Common myeloid progenitor, CD34-positive (primary cell): ENCODE measurements around the gene CAMK2N1.
A peak's percentile ranks its signal among the peaks of the same experiment; 100 is the strongest.

Experiments used
- CTCF ChIA-PET: fragments of 350-600 bp; sonication (Branson Sonifier 250); formaldehyde crosslinking; loops from one replicate; lab custom pipeline; 2021; ENCODE audit warnings: antibody characterized with exemption; lab: Charles Lee
- POLR2A ChIA-PET: fragments of 350-600 bp; sonication (Branson Sonifier 250); formaldehyde crosslinking; loops from one replicate; lab custom pipeline; 2021; ENCODE audit warnings: antibody characterized with exemption; lab: Charles Lee
- DNase-seq, 3 donors: peaks; one replicate each; pipeline versions ENCODE4 v3.0.0 to v3.0.0-alpha.2; 2013
- H3K27ac ChIP-seq, 2 experiments: 1 replicate in 1 of 2; 2 replicates in 1 of 2; pipeline ENCODE4 v1.7.0; 2013; ENCODE audit warnings: inconsistent platforms in 2 of 2, low read length in 2 of 2, mild to moderate bottlenecking in 2 of 2, low read depth in 1 of 2, moderate library complexity in 1 of 2; ENCODE audit not compliant: severe bottlenecking in 2 of 2, insufficient read depth in 1 of 2, poor library complexity in 1 of 2
- H3K27me3 ChIP-seq, 5 experiments: replicated peaks in 2 of 5; 1 replicate in 3 of 5; 2 replicates in 2 of 5; pipeline versions ENCODE4 v1.6.1 to v1.7.0; 2013; ENCODE audit warnings: low read length in 4 of 5, mild to moderate bottlenecking in 2 of 5, moderate library complexity in 2 of 5, inconsistent platforms in 1 of 5; ENCODE audit not compliant: insufficient read depth in 5 of 5, control insufficient read depth in 4 of 5
- H3K36me3 ChIP-seq, 4 experiments: 1 replicate in 2 of 4; 2 replicates in 2 of 4; pipeline versions ENCODE4 v1.6.1 to v1.7.0; 2013; ENCODE audit warnings: low read length in 3 of 4, control low read depth in 1 of 4, mild to moderate bottlenecking in 1 of 4; ENCODE audit not compliant: control insufficient read depth in 4 of 4, insufficient read depth in 4 of 4
- H3K4me1 ChIP-seq, 4 experiments: 1 replicate in 3 of 4; 2 replicates in 1 of 4; pipeline versions ENCODE4 v1.6.1 to v1.7.1; 2013; ENCODE audit warnings: low read length in 3 of 4, mild to moderate bottlenecking in 3 of 4, control low read depth in 1 of 4, inconsistent platforms in 1 of 4, moderate library complexity in 1 of 4; ENCODE audit not compliant: control insufficient read depth in 4 of 4, insufficient read depth in 4 of 4; ENCODE audit errors: control extremely low read depth in 1 of 4
- H3K4me3 ChIP-seq, 7 experiments: 1 replicate in 4 of 7; 2 replicates in 3 of 7; pipeline versions ENCODE4 v1.5.1 to v1.7.0; 2013; ENCODE audit warnings: mild to moderate bottlenecking in 7 of 7, low read length in 6 of 7, moderate library complexity in 6 of 7, inconsistent platforms in 2 of 7, low read depth in 2 of 7, control low read depth in 1 of 7; ENCODE audit not compliant: insufficient read depth in 4 of 7, control insufficient read depth in 1 of 7; ENCODE audit errors: extremely low read depth in 1 of 7
- H3K9me3 ChIP-seq, 5 experiments: 1 replicate in 4 of 5; 2 replicates in 1 of 5; pipeline versions ENCODE4 v1.6.1 to v1.7.1; 2013; ENCODE audit warnings: low read length in 4 of 5, mild to moderate bottlenecking in 2 of 5, inconsistent platforms in 1 of 5, low read depth in 1 of 5, moderate library complexity in 1 of 5; ENCODE audit not compliant: control insufficient read depth in 4 of 5, insufficient read depth in 2 of 5; ENCODE audit errors: control extremely low read depth in 1 of 5
- WGBS: methylation state at CpG from one replicate; pipeline ENCODE4 v1.1.5; 2013; ENCODE audit not compliant: insufficient coverage; 5-methylcytosine and 5-hydroxymethylcytosine counted together

The CAMK2N1 gene

DNA sequence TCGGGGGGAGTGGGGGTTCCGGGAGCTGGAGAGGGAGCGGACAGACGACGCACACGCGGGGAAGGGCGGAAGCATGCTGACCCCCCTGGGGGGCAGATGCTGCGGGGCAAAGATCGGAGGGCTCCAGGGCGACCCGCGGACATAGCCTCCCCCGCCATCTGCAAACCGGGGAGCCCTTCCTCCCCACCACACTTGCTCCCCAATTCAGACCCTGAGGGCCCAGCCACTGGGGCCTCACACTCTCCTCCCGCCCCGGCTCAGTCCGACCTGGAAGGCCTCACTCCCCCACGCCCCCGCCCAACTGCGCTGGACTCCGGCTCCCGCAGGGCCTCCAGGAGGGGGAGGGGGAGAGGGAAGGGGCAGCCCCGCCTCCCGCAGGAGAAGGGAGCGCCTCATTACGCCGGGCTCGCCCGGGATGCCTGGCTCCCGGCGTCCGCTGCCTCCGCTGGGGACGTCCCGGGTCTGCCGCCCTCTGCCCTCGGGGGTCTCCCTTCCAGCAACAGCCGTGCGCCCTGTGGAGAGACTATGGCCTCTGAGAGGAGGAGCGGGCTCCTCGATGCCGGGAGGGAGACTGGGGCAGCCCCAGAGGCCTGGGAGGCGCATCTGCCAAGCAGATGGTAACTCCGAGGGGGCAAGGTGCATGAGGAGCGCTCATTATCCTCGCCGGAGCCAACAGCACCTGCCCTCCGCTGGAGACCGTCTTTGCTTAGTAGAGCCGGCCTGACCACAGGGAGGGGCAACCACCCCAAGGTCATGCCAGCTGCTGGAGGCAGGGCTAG, 636 bp upstream of the CAMK2N1 start:
- Histone ChIP-seq H3K4me1 (peaks cover 0 to 29% (median 14%) of the 10 kb centered on the region in 4 experiments), H3K27me3 (peaks cover 10 to 95% (median 44%) of the 10 kb centered on the region in 5 experiments), H3K27ac (no peak overlapping the region), H3K36me3 (no peaks in the 10 kb centered on the region), H3K4me3 (peak overlapping the region in 5 of 7 experiments; percentile 3 to 68 (median 61)), H3K9me3 (no peaks in the 10 kb centered on the region)
- POLR2A ChIA-PET = no interaction called here
- CTCF ChIA-PET = no interaction called here
- DNase-seq = no peak
- WGBS = under 1% methylated on average over 35 of the region's 51 CpGs

DNA sequence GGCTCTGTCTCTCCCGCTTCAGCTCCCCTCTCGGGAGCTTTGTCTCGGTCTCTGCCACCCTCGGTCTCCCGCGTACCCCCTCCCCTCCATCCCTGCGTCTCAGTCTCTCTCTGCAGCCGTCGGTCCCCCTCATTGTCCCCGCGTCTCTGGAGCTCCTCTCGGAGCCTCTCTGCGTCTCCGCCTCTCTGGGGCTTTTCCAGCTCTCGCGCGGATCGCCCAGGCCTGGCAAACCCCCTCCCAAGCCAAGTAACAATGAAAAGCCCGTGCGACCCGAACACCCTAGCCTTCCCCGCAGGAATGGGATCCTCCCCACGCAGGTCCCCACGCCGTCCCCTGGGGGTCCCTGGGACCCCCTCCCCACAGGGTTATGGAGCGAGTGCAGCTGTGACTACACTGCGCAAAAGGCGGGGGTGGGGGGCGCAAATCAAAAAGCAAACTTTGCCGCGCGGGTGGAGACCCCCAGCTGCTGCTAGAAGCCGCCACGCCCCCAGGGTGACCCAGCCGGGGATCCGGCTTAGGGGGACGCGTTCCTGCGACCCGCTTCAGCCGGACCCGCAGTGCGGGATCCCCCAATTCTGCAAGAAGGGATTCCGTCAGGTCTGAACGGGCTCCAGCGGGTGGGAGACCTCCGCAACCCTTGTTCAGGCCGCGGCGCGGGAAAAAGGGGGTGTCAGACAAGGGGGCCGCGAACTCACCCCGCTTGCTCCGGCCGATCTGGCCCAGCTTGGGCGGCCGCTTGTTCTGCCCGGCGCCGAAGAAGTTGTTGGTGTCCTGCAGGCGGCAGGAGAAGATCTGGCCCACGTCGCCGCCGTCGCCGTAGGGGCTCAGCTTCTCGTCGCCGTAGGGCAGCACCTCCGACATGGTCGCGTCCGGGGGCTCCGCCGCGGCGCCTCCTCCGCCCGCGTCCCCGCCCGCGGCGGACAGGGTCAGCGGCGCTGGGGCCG, 1.2 kb downstream of the CAMK2N1 start:
- no peaks in the 10 kb centered on the region for H3K36me3 ChIP-seq
- ChIA-PET CTCF (interaction anchor here (1.2 kb wide), 1 partner anchor 9 kb away, joined by 5 read pairs; no protein-coding TSS in a partner anchor), POLR2A (interaction anchor here (1.2 kb wide), 1 partner anchor 9 kb away, joined by 3 read pairs; no protein-coding TSS in a partner anchor)
- 2% methylated on average over 89 of the region's 89 CpGs for WGBS
- peaks cover 10 to 95% (median 44%) of the 10 kb centered on the region in 5 experiments for H3K27me3 ChIP-seq
- peak in 1 of 3 donors; percentile 25 for DNase-seq
- H3K9me3 ChIP-seq = no peaks in the 10 kb centered on the region
- H3K4me3 ChIP-seq = peak overlapping the region in 3 of 7 experiments; percentile 1 to 42 (median 8)
- no peak overlapping the region for H3K27ac ChIP-seq
- H3K4me1 ChIP-seq = peaks cover 0 to 29% (median 14%) of the 10 kb centered on the region in 4 experiments

DNA sequence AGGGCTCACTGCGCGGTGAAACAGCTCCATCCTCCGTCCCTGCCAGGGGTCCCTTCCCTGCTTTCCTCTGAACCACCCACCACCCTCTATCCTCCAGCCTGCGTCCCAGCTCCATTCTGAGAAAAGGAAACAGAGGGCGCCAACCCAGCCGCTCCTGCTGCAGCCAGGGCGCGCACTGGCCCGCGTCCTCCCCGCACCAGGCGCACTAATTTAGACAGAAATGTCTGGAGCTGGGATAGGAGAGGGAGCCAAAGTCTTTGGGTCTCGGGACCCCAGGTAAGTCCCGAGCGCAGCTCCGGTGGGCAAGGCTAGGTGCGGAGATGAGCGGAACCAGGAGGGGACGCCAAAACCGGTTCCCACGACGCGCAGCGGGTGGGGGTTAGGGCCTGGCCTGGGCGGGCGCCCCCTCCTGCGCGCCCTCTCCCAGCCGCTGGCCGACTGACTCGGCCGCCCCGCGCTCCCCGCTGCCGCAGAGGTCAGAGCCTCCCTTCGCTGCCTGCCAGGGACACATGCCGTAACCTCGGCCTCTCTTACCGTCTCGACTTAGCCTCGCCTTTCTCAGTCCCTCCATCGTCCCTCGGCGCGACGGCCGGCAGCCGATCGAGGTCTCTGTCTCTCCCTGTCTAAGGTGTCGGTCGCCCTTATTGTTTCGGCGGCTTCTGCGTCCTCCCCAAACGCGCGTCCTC, 2.0 kb downstream of the CAMK2N1 start:
- under 1% methylated on average over 50 of the region's 58 CpGs for WGBS
- H3K4me1 ChIP-seq = peaks cover 0 to 29% (median 14%) of the 10 kb centered on the region in 4 experiments
- no peaks in the 10 kb centered on the region for H3K36me3 ChIP-seq
- H3K9me3 ChIP-seq = no peaks in the 10 kb centered on the region
- POLR2A ChIA-PET = interaction anchor here (1.2 kb wide), 1 partner anchor 10 kb away, joined by 3 read pairs; no protein-coding TSS in a partner anchor
- H3K27ac ChIP-seq = no peak overlapping the region
- peak overlapping the region in 1 of 7 experiments; percentile 28 for H3K4me3 ChIP-seq
- CTCF ChIA-PET = interaction anchor here (1.2 kb wide), 1 partner anchor 9 kb away, joined by 5 read pairs; no protein-coding TSS in a partner anchor
- peaks cover 4 to 95% (median 41%) of the 10 kb centered on the region in 5 experiments for H3K27me3 ChIP-seq
- peak in 1 of 3 donors; percentile 25 for DNase-seq

DNA sequence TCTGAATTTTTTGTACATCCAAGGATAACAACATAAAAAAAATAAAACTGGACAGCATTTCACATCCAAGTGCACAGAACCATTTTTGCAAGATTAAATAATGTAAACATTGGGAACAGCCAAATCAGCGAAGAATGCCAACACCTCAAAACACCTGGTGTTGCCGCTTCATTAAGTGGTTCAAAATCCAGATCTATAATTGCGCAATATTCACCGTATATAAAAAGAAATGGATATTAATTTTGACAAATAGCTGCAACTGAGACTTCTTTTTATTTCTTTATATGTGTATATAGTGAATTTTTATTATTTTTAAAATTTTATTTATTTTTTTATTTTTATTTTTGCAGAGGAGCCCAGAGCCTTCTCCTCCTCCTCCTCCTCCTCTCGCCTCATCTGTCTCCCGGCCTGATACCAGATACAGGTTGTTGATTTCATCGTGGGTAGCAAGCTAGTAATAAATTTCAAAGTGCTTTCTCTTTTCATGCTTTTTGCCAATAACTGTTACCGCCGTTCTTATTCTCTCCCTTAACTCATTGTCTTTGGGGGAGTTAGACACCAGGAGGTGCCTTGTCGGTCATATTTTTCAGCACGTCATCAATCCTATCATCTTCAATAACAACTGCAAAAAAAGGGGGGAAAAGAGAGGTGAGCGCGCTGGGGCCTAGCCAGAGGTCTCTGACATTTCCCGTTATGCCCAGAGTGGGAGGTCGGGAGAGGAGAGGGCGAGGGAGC, 2.7 kb downstream of the CAMK2N1 start:
- Histone ChIP-seq H3K27me3 (peaks cover 7 to 95% (median 39%) of the 10 kb centered on the region in 5 experiments), H3K27ac (no peak overlapping the region), H3K9me3 (no peaks in the 10 kb centered on the region), H3K4me3 (no peak overlapping the region), H3K36me3 (no peaks in the 10 kb centered on the region), H3K4me1 (peaks cover 0 to 29% (median 14%) of the 10 kb centered on the region in 4 experiments)
- no peak for DNase-seq
- POLR2A ChIA-PET = no interaction called here
- CTCF ChIA-PET = no interaction called here
- 35% methylated on average over 4 of the region's 16 CpGs for WGBS

DNA sequence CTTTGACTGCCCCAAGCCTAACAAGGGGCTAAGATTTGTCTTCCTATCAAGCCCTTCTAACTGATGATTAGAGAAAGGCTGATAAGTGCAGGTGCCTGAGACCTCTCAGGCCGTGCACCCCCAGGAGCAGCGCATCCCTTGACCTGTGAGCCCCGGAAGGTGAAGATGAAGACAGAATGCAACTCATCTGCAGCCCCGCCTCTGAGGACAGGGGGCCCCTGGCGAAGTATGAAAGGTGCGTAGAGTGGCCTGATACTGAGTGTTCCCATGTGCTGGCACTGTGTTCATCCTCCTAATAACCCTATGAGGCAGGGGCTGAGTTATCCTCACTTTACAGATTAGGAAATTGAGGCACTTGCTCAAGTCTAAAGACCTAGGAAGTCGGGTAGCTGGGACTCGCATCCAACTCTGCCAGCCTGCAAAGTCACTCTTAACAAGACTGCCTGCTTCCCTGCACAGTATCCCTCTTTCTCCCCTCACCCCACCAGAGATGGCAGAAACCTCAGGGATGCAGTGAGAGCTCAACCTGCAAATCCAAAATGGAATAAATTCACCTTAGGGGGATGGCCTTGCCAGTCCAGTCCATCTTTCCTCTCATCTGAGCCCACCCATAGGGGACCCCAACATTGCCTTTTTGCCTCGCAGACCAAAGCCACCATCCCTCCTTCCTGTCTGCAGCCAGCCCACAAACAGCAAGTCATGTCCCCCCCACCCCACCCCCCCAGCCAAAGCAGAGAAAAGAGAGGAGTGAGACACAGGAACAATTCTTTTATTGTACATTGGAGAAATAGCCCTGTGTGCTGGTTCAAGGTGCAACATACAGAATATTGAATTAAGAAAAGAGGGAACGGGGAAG, 4.1 kb downstream of the CAMK2N1 start:
- H3K4me3 ChIP-seq = no peak overlapping the region
- H3K4me1 ChIP-seq = peaks cover 0 to 29% (median 14%) of the 10 kb centered on the region in 4 experiments
- H3K9me3 ChIP-seq = no peaks in the 10 kb centered on the region
- H3K27ac ChIP-seq = no peak overlapping the region
- H3K27me3 ChIP-seq = peaks cover 8 to 95% (median 36%) of the 10 kb centered on the region in 5 experiments
- CTCF ChIA-PET = no interaction called here
- DNase-seq = no peak
- no peaks in the 10 kb centered on the region for H3K36me3 ChIP-seq
- 56% methylated on average over 7 of the region's 10 CpGs for WGBS
- POLR2A ChIA-PET = interaction anchor here (0.6 kb wide), 1 partner anchor 1971 kb away, joined by 5 read pairs; no protein-coding TSS in a partner anchor
